Occipital lobe (tissue), 2 donors: Measurements from ENCODE around the gene TOX2. TPM values are rescaled to one million over a fixed set of nuclear protein-coding genes. Genes with fewer than 3 reads are reported as not detected.

Experiments used
- DNase-seq: peaks from one replicate; lab custom pipeline; 2025; lab: John Stamatoyannopoulos, UW
- total RNA-seq: library from RNA; depleted of rRNA; stranded (reverse); fragments of >200 nt; gene quantifications from one replicate; pipeline ENCODE4 v1.2.3, GENCODE V29; 2014

Gene TOX2
- total RNA-seq, 1 donor from 2014 or later, result 0.31 TPM

- DNase-seq, result no peak
These were observed 41.1 kb downstream of the TOX2 start for GRCh38 chr20:43955750-43956191.

- DNase-seq, result no peak
These were observed 42.7 kb downstream of the TOX2 start for GRCh38 chr20:43957392-43957791.

- no peak for DNase-seq
These were observed 44.0 kb downstream of the TOX2 start for GRCh38 chr20:43958626-43959025.

- DNase-seq, result no peak
These were observed 44.6 kb downstream of the TOX2 start for GRCh38 chr20:43959079-43959919.

GRCh38 chr20:43959920-43960227 lies 45.2 kb downstream of the TOX2 start:
- no peak for DNase-seq

- DNase-seq, result no peak
These were observed 45.6 kb downstream of the TOX2 start for GRCh38 chr20:43960231-43960630.

- DNase-seq, result no peak
These were observed 46.5 kb downstream of the TOX2 start for GRCh38 chr20:43961116-43961515.

GRCh38 chr20:43961541-43962471 lies 47.2 kb downstream of the TOX2 start:
- no peak for DNase-seq

GRCh38 chr20:43962530-43962929 lies 47.9 kb downstream of the TOX2 start:
- no peak for DNase-seq

- no peak for DNase-seq
These were observed 48.6 kb downstream of the TOX2 start for GRCh38 chr20:43963233-43963632.

GRCh38 chr20:43963872-43964791 lies 49.5 kb downstream of the TOX2 start:
- DNase-seq, result no peak

- no peak for DNase-seq
These were observed 53.8 kb downstream of the TOX2 start for GRCh38 chr20:43968341-43969000.

- no peak for DNase-seq
These were observed 54.4 kb downstream of the TOX2 start for GRCh38 chr20:43969028-43969447.

- no peak for DNase-seq
These were observed 55.0 kb downstream of the TOX2 start for GRCh38 chr20:43969501-43970182.

- no peak for DNase-seq
These were observed 56.6 kb downstream of the TOX2 start for GRCh38 chr20:43971267-43971666.

GRCh38 chr20:43972051-43972450 lies 57.4 kb downstream of the TOX2 start:
- DNase-seq, result no peak

- no peak for DNase-seq
These were observed 58.0 kb downstream of the TOX2 start for GRCh38 chr20:43972692-43973091.

GRCh38 chr20:43973231-43973630 lies 58.6 kb downstream of the TOX2 start:
- no peak for DNase-seq

- DNase-seq, result no peak
These were observed 59.2 kb downstream of the TOX2 start for GRCh38 chr20:43973671-43974450.
